NT2/D1 (cell line): ENCODE results near the gene STK25.

ENCODE experiments used
- DNase-seq: peaks from one replicate; pipeline ENCODE4 v3.0.0-alpha.2; 2011; ENCODE audit warnings: low read depth, low spot score
- H3K27me3 ChIP-seq: 2 replicates; pipeline ENCODE4 v1.6.0; 2011; ENCODE audit warnings: mild to moderate bottlenecking; ENCODE audit not compliant: insufficient read length, insufficient read depth
- H3K36me3 ChIP-seq: 2 replicates; pipeline ENCODE4 v1.6.1; 2011; ENCODE audit warnings: mild to moderate bottlenecking, low read length, mixed read lengths; ENCODE audit not compliant: insufficient read depth, insufficient read length
- H3K4me1 ChIP-seq: 2 replicates; pipeline ENCODE4 v1.5.1; 2011; ENCODE audit not compliant: insufficient read depth, insufficient read length
- H3K4me3 ChIP-seq: 2 replicates; pipeline ENCODE4 v1.5.1; 2011; ENCODE audit warnings: low read depth; ENCODE audit not compliant: insufficient read length
- H3K9ac ChIP-seq: 2 replicates; pipeline ENCODE4 v1.6.0; 2011; ENCODE audit warnings: low read depth; ENCODE audit not compliant: insufficient read length
- H3K9me3 ChIP-seq: 2 replicates; pipeline ENCODE4 v1.5.1; 2011; ENCODE audit warnings: mild to moderate bottlenecking, low read length; ENCODE audit not compliant: insufficient read depth
- SUZ12 ChIP-seq: IDR thresholded peaks from 2 replicates; pipeline ENCODE4 v1.6.1; 2011; ENCODE audit not compliant: insufficient read length, insufficient read depth; ENCODE audit errors: extremely low read depth
- YY1 ChIP-seq: IDR thresholded peaks from 2 replicates; pipeline ENCODE4 v1.6.1; 2011; ENCODE audit not compliant: insufficient read length, insufficient read depth
- ZNF274 ChIP-seq: IDR thresholded peaks from 2 replicates; pipeline ENCODE4 v1.6.1; 2011; ENCODE audit warnings: mild to moderate bottlenecking, low read depth, low read length

Gene STK25

DNA sequence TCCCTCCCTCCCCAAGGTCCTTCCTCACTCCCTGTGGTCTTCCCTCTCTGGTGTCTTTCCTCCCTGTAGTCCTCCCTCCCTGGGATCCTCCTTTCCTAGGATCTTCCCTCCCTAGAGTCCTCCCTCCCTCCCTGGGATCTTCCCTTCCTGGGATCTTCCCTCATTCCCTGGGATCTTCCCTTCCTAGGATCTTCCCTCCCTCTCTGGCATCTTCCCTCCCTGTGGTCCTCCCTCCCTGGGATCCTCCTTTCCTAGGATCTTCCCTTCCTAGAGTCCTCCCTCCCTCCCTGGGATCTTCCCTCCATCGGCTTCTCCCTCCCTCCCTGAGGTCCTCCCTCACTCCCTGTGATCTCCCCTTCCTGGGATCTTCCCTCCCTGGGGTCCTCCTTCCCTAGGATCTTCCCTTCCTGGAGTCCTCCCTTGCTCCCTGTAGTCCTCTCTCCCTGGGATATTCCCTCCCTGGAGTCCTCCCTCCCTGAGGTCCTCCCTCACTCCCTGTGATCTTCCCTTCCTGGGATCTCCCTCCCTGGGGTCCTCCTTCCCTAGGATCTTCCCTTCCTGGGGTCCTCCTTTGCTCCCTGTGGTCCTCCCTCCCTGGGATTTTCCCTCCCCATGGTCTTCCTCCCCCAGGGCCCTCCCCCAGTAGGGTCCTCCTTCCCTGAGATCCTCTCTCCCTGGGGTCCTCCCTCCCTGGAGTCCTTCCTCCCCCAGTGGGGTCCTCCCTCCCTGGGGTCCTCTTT is 23.0 kb downstream of the STK25 start:
- TF ChIP-seq SUZ12 (no peak), YY1 (no peak), ZNF274 (no peak)
- H3K27me3 ChIP-seq = no peaks in the 10 kb centered on the region
- peaks cover 2% of the 10 kb centered on the region for H3K4me1 ChIP-seq
- H3K36me3 ChIP-seq = peaks cover 11% of the 10 kb centered on the region
- DNase-seq = no peak
- H3K4me3 ChIP-seq = no peak overlapping the region
- H3K9ac ChIP-seq = no peak overlapping the region
- no peaks in the 10 kb centered on the region for H3K9me3 ChIP-seq

DNA sequence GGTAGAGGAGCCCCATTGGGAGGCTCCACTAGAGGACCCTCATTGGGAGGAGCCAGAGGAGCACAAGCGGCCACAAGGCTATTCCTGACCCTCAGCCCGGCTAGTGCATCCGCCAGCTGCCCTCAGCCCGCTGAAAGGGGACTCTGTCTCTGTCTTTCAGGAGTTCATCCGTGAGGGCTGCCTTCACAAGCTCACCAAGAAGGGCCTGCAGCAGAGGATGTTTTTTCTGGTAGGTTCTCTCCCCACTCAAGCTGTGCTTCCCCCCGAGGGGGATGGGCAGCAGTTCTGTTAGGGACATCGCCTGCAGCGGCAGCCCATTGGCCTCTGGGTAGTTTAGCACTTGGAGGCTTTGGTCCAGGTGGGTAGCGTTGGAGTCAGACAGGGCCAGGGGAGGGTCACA is 25.1 kb downstream of the STK25 start:
- H3K36me3 ChIP-seq = peaks cover 5% of the 10 kb centered on the region
- H3K4me1 ChIP-seq = peaks cover 2% of the 10 kb centered on the region
- no peaks in the 10 kb centered on the region for H3K27me3 ChIP-seq
- no peak overlapping the region for H3K4me3 ChIP-seq
- H3K9me3 ChIP-seq = no peaks in the 10 kb centered on the region
- DNase-seq = no peak
- H3K9ac ChIP-seq = no peak overlapping the region
- no peak for TF ChIP-seq ZNF274
- TF ChIP-seq YY1 = no peak
- TF ChIP-seq SUZ12 = no peak

DNA sequence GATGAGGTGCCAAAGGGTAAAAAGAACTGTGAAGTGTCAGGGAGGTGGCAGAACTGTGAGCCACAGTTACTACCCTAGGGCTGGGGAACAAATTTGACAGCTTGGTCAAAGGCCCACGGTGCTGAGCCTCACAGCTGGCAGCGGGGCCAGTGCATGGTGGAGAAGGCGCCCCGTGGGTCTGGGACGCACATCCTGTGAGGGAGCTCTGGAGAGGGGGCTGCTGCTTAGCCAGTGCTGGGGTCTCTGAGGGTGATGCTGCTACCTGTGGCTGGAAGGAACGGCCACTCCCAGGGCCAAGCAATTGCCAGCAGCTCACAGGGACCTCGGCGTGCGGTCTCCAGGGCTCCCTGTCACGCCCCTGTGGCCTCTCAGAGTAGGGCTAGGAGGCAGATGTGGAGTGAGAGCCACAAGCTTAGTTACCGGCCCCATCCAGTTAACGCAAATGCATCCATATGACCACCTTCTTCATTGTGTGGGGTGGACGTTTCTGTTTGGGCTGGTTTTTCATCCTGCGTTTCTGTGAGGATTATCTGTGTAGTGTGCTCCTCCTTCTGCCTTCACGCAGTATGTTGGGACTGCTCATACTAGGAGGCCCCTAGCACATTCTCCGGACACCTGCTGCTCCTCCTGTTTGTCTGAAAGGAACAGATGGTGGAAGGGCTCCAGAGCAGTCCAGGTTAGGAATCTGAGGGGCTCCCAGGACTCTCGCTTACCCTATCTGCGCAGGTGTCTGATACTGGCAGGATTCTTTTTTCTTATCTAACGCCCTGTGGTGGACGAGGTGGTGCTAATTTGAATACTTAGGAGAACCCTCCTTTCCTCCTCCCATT is 26.0 kb downstream of the STK25 start:
- H3K27me3 ChIP-seq = no peaks in the 10 kb centered on the region
- H3K36me3 ChIP-seq = peaks cover 8% of the 10 kb centered on the region

DNA sequence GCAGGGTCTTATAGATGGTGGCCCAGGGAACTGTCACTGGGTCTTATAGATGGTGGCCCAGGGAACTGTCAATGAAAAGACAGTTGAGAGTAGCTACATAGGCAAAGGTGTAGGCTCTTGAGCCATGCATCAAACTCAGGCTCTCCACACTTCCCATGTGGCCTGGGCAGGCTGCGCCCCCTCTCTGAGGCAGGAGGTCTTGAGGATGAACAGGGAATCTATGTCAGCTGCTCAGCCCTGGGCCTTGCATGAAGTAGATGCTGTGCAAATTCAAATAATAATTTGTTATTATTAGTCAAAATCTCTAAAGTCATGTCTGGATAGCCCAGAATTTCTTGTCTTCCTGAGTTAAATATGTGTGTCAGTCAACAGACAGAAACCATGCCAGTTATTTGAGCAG is 26.7 kb downstream of the STK25 start:
- no peaks in the 10 kb centered on the region for H3K9me3 ChIP-seq
- H3K4me1 ChIP-seq = peaks cover 2% of the 10 kb centered on the region
- TF ChIP-seq ZNF274 (no peak), YY1 (no peak), SUZ12 (no peak)
- H3K36me3 ChIP-seq = peaks cover 8% of the 10 kb centered on the region
- no peak overlapping the region for H3K9ac ChIP-seq
- no peak for DNase-seq
- no peak overlapping the region for H3K4me3 ChIP-seq
- no peaks in the 10 kb centered on the region for H3K27me3 ChIP-seq

More for the DNA sequence above, 26.0 kb downstream of the STK25 start:
- peaks cover 2% of the 10 kb centered on the region for H3K4me1 ChIP-seq
- no peak for DNase-seq
- no peak overlapping the region for H3K9ac ChIP-seq
- no peaks in the 10 kb centered on the region for H3K9me3 ChIP-seq
- H3K4me3 ChIP-seq = no peak overlapping the region
- TF ChIP-seq ZNF274 = no peak
- TF ChIP-seq YY1 = no peak
- TF ChIP-seq SUZ12 = no peak

DNA sequence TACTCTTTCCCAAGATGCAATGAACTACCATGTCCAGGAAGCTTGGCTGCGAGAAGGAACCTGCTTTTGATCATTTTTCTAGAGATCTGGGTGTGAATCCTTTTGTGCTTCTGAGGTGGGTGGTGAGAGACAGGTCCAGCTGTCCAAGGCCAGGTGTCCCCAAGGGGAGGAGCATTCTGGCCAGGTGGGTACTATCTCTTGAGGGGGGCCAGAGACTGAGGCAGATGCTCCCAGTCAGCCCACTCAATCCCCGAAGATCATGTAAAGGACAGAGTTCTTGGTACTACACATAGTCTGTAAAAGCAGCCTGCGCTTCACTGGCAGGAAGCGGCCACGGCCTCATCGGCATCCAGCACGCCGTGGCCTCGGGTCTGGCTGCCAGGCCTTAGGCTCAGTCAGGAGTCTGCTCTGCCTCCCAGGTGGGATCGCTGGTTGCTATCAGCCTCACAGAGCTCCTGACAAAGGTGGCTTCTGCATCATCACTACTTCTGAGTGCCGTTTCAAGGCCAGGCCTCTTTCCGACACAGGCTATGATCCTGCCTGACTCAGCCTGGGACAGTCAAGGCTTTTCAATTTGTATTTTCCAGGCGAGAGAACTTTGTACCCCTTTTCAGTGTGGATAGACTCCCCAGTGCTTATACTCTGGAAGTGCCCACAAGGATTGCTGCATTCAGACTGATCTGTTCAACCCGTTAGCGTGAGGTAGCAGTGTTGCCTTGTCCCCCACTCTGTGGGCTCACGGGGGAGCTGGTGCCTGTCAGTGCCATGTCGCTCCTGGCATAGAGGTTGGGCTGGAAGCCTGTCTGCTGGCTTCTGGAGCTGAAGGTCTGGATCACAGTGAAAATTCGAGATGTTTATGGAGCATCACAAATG is 29.1 kb downstream of the STK25 start:
- Histone ChIP-seq H3K4me3 (no peak overlapping the region), H3K36me3 (peaks cover 8% of the 10 kb centered on the region), H3K27me3 (no peaks in the 10 kb centered on the region), H3K9me3 (no peaks in the 10 kb centered on the region), H3K4me1 (peaks cover 2% of the 10 kb centered on the region), H3K9ac (no peak overlapping the region)
- TF ChIP-seq SUZ12 = no peak
- no peak for DNase-seq

DNA sequence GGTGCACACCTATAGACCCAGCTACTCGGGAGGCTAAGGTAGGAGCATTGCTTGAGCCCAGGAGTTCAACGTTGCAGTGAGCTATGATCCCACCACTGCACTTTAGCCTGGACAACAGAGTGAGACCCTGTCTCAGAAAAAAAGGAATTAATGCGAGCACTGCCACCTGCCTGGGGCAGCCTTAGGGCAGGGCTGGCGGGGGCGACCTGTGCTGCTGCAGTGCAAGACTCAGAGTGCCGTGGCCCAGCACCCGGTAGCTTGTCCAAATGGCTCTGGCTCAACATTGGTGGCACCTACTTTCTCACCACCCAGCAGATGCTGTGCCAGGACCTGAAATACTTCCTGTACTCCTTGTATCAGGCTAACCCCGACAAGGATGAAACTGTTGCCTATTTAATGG is 30.2 kb downstream of the STK25 start:
- Histone ChIP-seq H3K9me3 (no peaks in the 10 kb centered on the region), H3K4me1 (peaks cover 2% of the 10 kb centered on the region), H3K27me3 (no peaks in the 10 kb centered on the region), H3K36me3 (peaks cover 5% of the 10 kb centered on the region), H3K9ac (no peak overlapping the region), H3K4me3 (no peak overlapping the region)
- DNase-seq = no peak
- TF ChIP-seq ZNF274 = no peak
- no peak for TF ChIP-seq YY1
- TF ChIP-seq SUZ12 = no peak

DNA sequence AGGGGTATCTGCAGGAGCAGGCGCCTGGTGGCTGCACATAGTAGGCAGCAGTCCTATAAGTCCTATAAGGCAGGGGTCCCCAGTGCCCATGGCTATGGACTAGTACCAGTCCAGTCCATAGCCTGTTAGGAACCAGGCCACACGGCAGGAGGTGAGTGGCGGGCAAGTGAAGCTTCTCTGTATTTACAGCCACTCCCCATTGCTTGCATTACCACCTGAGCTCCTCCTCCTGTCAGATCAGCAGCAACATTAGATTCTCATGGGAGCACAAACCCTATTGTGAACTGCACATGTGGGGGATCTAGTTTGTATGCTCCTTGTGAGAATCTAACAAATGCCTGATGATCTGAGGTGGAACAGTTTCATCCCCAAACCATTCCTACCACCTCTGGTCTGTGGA is 33.1 kb downstream of the STK25 start:
- TF ChIP-seq SUZ12 (no peak), ZNF274 (no peak), YY1 (no peak)

More for the DNA sequence above, 33.1 kb downstream of the STK25 start:
- Histone ChIP-seq H3K9me3 (no peaks in the 10 kb centered on the region), H3K9ac (no peak overlapping the region), H3K36me3 (peaks cover 5% of the 10 kb centered on the region), H3K4me1 (no peaks in the 10 kb centered on the region), H3K27me3 (no peaks in the 10 kb centered on the region), H3K4me3 (no peak overlapping the region)
- DNase-seq = no peak
